K562 (cell line): ENCODE measurements around the gene BANP. TPM values are rescaled to one million over a fixed set of nuclear protein-coding genes. Genes with fewer than 3 reads are reported as not detected.
"Not testable (repeated sequence)": the region's sequence is repeated elsewhere in the genome, so short reads cannot be mapped to it uniquely, and the experiment has no call there.

Experiments used
- ATAC-seq: fragments of 200-7000 bp; cut with Tn5 transposase; 3 replicates; pipeline ENCODE4 v1.9.1; 2020; ENCODE audit warnings: moderate library complexity
- BruUV-seq: library from RNA; stranded (reverse); fragments of 400-500 nt; replicated peaks from 2 replicates; lab custom pipeline; 2021; lab: Mats Ljungman, UMichigan
- CTCF ChIA-PET: fragments of 300-600 bp; formaldehyde crosslinking; extraction: SDS; loops from one replicate; lab custom pipeline; 2021; ENCODE audit warnings: low intra/inter-chr PET ratio; lab: Yijun Ruan, JAX
- POLR2A ChIA-PET: fragments of 300-600, 350-650 bp; sonication (Branson Sonifier 250); formaldehyde crosslinking; extraction: SDS; loops from one replicate; lab custom pipeline; 2021; ENCODE audit warnings: antibody characterized with exemption, inconsistent platforms; lab: Yijun Ruan, JAX
- DNase-seq, 4 experiments: peaks; one replicate each; pipeline versions ENCODE4 v3.0.0 to v3.0.0-alpha.2; 2011 to 2018; ENCODE audit warnings: low spot score in 3 of 4, mixed read lengths in 3 of 4; ENCODE audit errors: extremely low read depth in 1 of 4
- FAIRE-seq: peaks from 2 replicates; lab custom pipeline; 2011; peaks lifted over from hg19 to GRCh38; lab: Jason Lieb, UNC
- H2AFZ ChIP-seq: 2 replicates; pipeline ENCODE4 v1.6.0; 2011; ENCODE audit warnings: low read depth, low read length, control low read depth, inconsistent platforms
- H3K27ac ChIP-seq: fragments of 200-600 bp; 3 replicates; pipeline ENCODE4 v1.8.0; 2011; ENCODE audit warnings: low read depth, mild to moderate bottlenecking, control low read depth, inconsistent platforms, low read length, moderate library complexity, mixed read lengths; ENCODE audit errors: extremely low read depth
- H3K27me3 ChIP-seq, 2 experiments: fragments of 300-600 bp in 1 of 2; 2 replicates in 1 of 2; 3 replicates in 1 of 2; pipeline versions ENCODE4 v1.6.0 to v1.8.0; 2011; ENCODE audit warnings: inconsistent platforms in 2 of 2, low read length in 2 of 2, mild to moderate bottlenecking in 1 of 2, mixed read lengths in 1 of 2, moderate library complexity in 1 of 2; ENCODE audit not compliant: control insufficient read depth in 2 of 2, insufficient read depth in 2 of 2
- H3K36me3 ChIP-seq: fragments of 300-600 bp; 3 replicates; pipeline ENCODE4 v1.8.0; 2011; ENCODE audit warnings: mild to moderate bottlenecking, low read length, inconsistent platforms; ENCODE audit not compliant: control insufficient read depth, insufficient read depth
- H3K4me1 ChIP-seq, 2 experiments: fragments of 200-600 bp in 1 of 2; replicated peaks in 1 of 2; 2 replicates in 1 of 2; 3 replicates in 1 of 2; pipeline versions ENCODE4 v1.5.1 to v1.8.0; 2011; ENCODE audit warnings: inconsistent platforms in 2 of 2, low read length in 2 of 2, mild to moderate bottlenecking in 1 of 2, mixed read lengths in 1 of 2, moderate library complexity in 1 of 2; ENCODE audit not compliant: control insufficient read depth in 2 of 2, insufficient read depth in 2 of 2
- H3K4me2 ChIP-seq: 2 replicates; pipeline ENCODE4 v1.6.1; 2011; ENCODE audit warnings: low read length, control low read depth, inconsistent platforms, mixed read lengths; ENCODE audit not compliant: insufficient read depth
- H3K4me3 ChIP-seq: fragments of 200-600 bp; sonication (generic), shearing (Covaris generic); 2 replicates; pipeline ENCODE4 v1.5.1; 2016; ENCODE audit warnings: control low read depth, inconsistent platforms
- H3K79me2 ChIP-seq: fragments of 200-600 bp; 3 replicates; pipeline ENCODE4 v1.8.0; 2011; ENCODE audit warnings: low read length, inconsistent platforms; ENCODE audit not compliant: control insufficient read depth, insufficient read depth
- H3K9ac ChIP-seq, 2 experiments: 2 replicates each; pipeline versions ENCODE4 v1.6.0 to v1.6.1; 2011; ENCODE audit warnings: low read depth in 2 of 2, low read length in 2 of 2, control low read depth in 1 of 2, inconsistent platforms in 1 of 2, mild to moderate bottlenecking in 1 of 2, mixed read lengths in 1 of 2; ENCODE audit not compliant: insufficient read depth in 1 of 2
- H3K9me1 ChIP-seq: one replicate; pipeline ENCODE4 v1.6.0; 2011; ENCODE audit warnings: inconsistent platforms, mild to moderate bottlenecking, low read length, moderate library complexity; ENCODE audit not compliant: control insufficient read depth, insufficient read depth
- H3K9me3 ChIP-seq: replicated peaks from 2 replicates; pipeline ENCODE4 v1.5.1; 2011; ENCODE audit warnings: low read depth, low read length, inconsistent platforms; ENCODE audit not compliant: control insufficient read depth, insufficient read depth
- H4K20me1 ChIP-seq: replicated peaks from 2 replicates; pipeline ENCODE4 v1.6.1; 2011; ENCODE audit warnings: low read length, inconsistent platforms, mixed read lengths; ENCODE audit not compliant: control insufficient read depth, insufficient read depth
- WGBS: fragments of 100-300 bp; shearing (Covaris generic); methylation state at CpG from one replicate; pipeline ENCODE4 v1.1.6; 2016; ENCODE audit warnings: low coverage, mixed read lengths; ENCODE audit not compliant: insufficient coverage; ENCODE audit errors: missing lambda C conversion rate; 5-methylcytosine and 5-hydroxymethylcytosine counted together
- in situ Hi-C: fragments of 300-500 bp; cut with MboI; formaldehyde crosslinking; loops from 4 replicates; pipeline ENCODE4 v1.15.0; 2018; ENCODE audit warnings: inconsistent platforms, mixed read lengths
- intact Hi-C: fragments of 100-400 bp; cut with micrococcal nuclease; formaldehyde crosslinking; loops from 2 replicates; pipeline ENCODE4 v1.14.2; 2022
- polyA plus RNA-seq, 8 experiments: library from polyadenylated mRNA; depleted of rRNA in 4 of 8; stranded (reverse) in 5 of 8; unstranded in 3 of 8; fragments of >200 nt; fragmentation: Nextera tagmentation in 2 of 8; fragmentation: Illumina TruSeq in 1 of 8; extraction: Ambion mirVana in 2 of 8; extraction: Trizol in 1 of 8; gene quantifications; 2 replicates each; pipeline versions ENCODE4 v1.2.1 to v1.2.3, GENCODE V29; 2011 to 2014; ENCODE audit warnings: inconsistent platforms in 1 of 8, missing spikeins in 1 of 8
- total RNA-seq, 7 experiments: library from RNA; depleted of rRNA in 6 of 7; stranded (reverse); fragments of >200 nt in 6 of 7; fragmentation: Illumina TruSeq in 2 of 7; extraction: Trizol in 2 of 7; gene quantifications; 2 replicates each; pipeline versions ENCODE4 v1.2.1 to v1.2.3, GENCODE V29; 2011 to 2021; ENCODE audit warnings: low replicate concordance in 1 of 7

BANP gene
- total and polyA plus RNA-seq, 9 of the 15 experiments (the other 6 are each of a cell fraction or from before 2014, with no cell fraction given): 4.6 to 22.1 (median 15.6) TPM

DNA sequence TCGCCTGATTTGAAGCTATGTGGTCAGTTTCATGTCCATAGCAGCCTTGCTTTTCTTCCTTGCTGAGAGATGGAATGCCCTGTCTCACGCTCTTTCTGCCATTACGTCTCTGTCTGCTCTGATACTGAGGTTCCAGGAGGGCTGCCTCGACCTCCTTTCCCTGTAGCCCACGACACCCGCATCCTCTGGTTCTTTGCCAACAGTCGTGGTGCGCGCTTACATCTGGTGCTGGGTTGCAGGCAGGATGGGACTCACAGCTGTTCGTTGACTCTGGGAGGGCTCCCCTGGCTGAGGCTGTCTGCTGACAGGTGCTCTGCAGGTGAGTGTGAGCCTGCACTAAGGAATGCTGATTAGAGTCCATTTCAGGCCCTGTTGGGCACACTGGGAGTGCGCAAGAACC is 90.3 kb downstream of the BANP start:
- DNase-seq, H3K4me2 ChIP-seq, H2AFZ ChIP-seq, H3K9me3 ChIP-seq, in situ Hi-C loops, H3K9ac ChIP-seq, ATAC-seq, POLR2A ChIA-PET, H3K27me3 ChIP-seq, CTCF ChIA-PET, intact Hi-C loops, H3K36me3 ChIP-seq, H3K27ac ChIP-seq, H4K20me1 ChIP-seq, H3K9me1 ChIP-seq, FAIRE-seq, H3K79me2 ChIP-seq, H3K4me1 ChIP-seq, BruUV-seq, H3K4me3 ChIP-seq: not testable (repeated sequence)
- 86% methylated on average over 9 of the region's 11 CpGs for WGBS

DNA sequence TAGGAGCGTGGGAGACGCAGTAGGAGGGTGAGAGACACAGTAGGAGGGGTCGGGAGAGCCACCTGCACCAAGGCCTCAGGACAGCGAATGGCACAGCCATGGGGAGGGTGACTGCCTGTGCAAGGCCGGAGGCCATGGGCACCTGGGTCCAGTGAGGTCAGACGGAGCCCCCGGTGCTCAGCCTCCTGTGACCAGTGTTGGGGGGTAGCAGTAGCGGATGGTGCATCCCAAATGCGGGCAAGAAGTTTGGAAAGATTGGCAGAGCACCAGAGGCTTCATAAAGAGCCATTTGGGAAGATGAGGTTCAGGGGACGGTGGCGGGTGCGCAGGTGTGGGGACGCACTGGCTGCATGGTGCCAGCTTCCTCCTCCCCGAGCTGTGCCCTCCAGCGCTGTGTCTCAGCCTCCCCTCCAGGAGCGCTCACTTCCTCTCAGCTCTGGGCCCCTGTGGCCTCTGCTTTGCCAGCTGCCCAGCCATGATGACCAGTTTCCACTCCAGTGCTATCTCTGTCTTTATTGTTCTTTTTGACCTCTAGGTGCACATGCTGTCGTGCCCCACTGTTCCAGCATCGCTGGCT is 90.8 kb downstream of the BANP start:
- CTCF ChIA-PET, H2AFZ ChIP-seq, BruUV-seq, H3K9me1 ChIP-seq, H3K27me3 ChIP-seq, H3K4me3 ChIP-seq, H3K4me2 ChIP-seq, ATAC-seq, intact Hi-C loops, H3K9me3 ChIP-seq, H3K27ac ChIP-seq, in situ Hi-C loops, H4K20me1 ChIP-seq, DNase-seq, FAIRE-seq, H3K79me2 ChIP-seq, H3K36me3 ChIP-seq, POLR2A ChIA-PET, H3K4me1 ChIP-seq, H3K9ac ChIP-seq: not testable (repeated sequence)
- 91% methylated on average over 18 of the region's 18 CpGs for WGBS

DNA sequence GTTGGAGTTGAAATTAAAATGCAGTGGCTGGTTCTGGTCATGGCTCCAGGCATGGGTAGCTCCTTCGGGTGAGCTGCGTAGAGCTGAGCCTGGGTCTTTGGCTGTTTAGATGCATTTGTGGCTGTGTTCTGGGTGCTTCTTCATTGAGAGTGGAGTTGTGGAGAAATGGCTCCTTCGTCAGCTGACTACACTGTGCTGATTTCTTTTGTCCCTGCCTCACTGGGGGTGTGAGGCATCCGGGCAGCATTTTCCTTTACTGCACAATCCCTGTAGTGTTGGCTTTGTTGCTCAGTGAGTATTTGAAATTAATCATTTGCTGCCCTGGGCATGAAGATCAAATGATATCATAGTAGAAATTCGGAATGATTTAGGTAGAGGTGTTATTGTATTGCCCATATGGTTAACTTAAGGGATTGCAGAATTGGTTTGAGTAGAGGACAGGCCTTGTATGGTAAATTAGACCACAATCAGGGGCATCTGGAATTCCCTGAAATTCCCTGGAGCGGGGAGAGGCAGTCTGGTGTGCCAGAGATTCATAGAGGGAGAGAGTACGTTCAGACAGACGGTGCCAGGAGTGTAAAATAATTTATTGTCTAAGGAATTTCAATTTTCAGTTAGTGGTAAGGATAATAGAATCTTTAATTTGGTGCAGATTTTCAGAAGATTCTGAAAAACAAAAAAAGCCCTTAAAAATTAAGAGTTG is 92.1 kb downstream of the BANP start:
- H2AFZ ChIP-seq, H3K27ac ChIP-seq, FAIRE-seq, BruUV-seq, in situ Hi-C loops, POLR2A ChIA-PET, H3K36me3 ChIP-seq, H3K27me3 ChIP-seq, H3K79me2 ChIP-seq, H4K20me1 ChIP-seq, DNase-seq, H3K9me3 ChIP-seq, H3K4me3 ChIP-seq, CTCF ChIA-PET, H3K9ac ChIP-seq, ATAC-seq, H3K9me1 ChIP-seq, intact Hi-C loops, H3K4me2 ChIP-seq, H3K4me1 ChIP-seq: not testable (repeated sequence)
- 63% methylated on average over 6 of the region's 8 CpGs for WGBS
